Mucosa of rectum (tissue), 2 donors: ENCODE data around the gene SLC6A11.

Experiments
- H3K27ac ChIP-seq, 2 donors: one replicate each; pipeline ENCODE4 v1.7.0; 2013; ENCODE audit warnings: inconsistent platforms in 2 of 2, low read depth in 2 of 2, low read length in 2 of 2
- H3K27me3 ChIP-seq, 2 donors: one replicate each; pipeline ENCODE4 v1.7.0; 2013; ENCODE audit warnings: low read length in 2 of 2; ENCODE audit not compliant: control insufficient read depth in 2 of 2, insufficient read depth in 2 of 2
- H3K36me3 ChIP-seq, 2 donors: one replicate each; pipeline ENCODE4 v1.7.0; 2013; ENCODE audit warnings: low read length in 2 of 2; ENCODE audit not compliant: control insufficient read depth in 2 of 2, insufficient read depth in 2 of 2
- H3K4me1 ChIP-seq, 2 donors: one replicate each; pipeline ENCODE4 v1.7.0; 2013; ENCODE audit warnings: low read length in 2 of 2, mild to moderate bottlenecking in 1 of 2; ENCODE audit not compliant: control insufficient read depth in 2 of 2, insufficient read depth in 2 of 2
- H3K4me3 ChIP-seq, 2 donors: one replicate each; pipeline ENCODE4 v1.7.0; 2013; ENCODE audit warnings: low read length in 2 of 2
- H3K9ac ChIP-seq, 2 donors: one replicate each; pipeline ENCODE4 v1.7.0; 2013; ENCODE audit warnings: low read length in 2 of 2, low read depth in 1 of 2, mild to moderate bottlenecking in 1 of 2
- H3K9me3 ChIP-seq, 2 donors: one replicate each; pipeline ENCODE4 v1.7.0; 2013; ENCODE audit warnings: low read length in 2 of 2; ENCODE audit not compliant: control insufficient read depth in 2 of 2
- donor health status: healthy.
- donor health status: Normal muscosa, but diverticular disease.

The SLC6A11 gene

DNA sequence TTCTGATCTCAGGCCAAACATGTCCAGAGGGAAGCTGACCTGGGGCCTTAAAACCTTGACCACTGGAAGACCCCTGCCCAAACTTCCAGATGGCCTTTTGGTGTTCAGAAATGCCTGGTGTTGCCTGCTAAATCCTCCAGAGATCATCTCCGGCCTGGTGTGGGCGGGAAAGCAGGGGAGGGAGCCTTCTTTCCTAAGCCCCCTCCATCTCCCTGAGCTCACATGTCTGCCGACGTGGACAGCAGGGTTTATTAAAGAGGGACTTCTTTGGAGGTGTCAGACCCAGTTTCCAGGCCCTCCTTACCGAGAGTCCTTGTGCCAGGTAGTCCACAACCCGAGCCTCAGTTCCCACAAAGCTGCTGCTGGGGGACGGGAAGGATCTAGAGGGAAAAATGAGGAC lies 120.7 kb downstream of the SLC6A11 start:
- Histone ChIP-seq H3K4me1 (no peaks in the 10 kb centered on the region), H3K9me3 (no peaks in the 10 kb centered on the region), H3K27ac (no peak overlapping the region)

DNA sequence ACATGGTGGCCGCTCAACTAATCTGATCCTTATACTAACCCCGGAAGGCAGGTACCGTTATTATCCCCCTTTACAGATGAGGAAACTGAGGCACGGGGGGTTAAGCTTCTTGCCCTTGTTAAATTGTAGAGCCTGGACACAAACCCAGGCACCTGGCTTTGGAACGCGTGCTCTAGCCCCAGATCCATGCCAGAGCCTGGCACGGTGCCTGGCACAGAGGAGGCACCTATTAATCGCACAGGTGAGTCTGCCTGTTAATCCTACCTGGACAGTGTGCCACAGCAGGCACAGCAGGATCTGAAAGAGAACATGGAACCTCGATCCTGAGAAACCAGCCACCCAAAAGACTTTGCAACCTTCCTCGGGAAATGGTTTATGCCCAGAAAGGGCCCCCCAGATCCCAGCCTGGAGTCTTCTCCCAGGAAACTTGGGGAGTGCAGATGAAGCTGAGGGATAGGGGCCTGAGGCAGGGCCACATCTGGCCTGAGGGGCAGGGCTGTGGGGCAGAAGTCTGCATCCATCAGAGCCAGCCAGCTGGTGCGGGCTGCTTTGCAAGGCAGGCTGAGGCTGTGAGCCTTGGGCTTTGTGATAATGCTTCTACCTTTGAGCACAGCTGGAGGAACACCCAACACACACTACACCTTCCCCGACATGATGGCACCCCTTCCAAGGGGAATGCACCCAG lies 121.3 kb downstream of the SLC6A11 start:
- no peak overlapping the region for H3K9ac ChIP-seq
- H3K4me3 ChIP-seq = no peak overlapping the region
- no peak overlapping the region for H3K27ac ChIP-seq
- H3K36me3 ChIP-seq = no peaks in the 10 kb centered on the region
- H3K4me1 ChIP-seq = no peaks in the 10 kb centered on the region
- H3K9me3 ChIP-seq = peaks cover 0 to 2% of the 10 kb centered on the region in 2 donors
- no peaks in the 10 kb centered on the region for H3K27me3 ChIP-seq

More for the DNA sequence above, 120.7 kb downstream of the SLC6A11 start:
- Histone ChIP-seq H3K36me3 (no peaks in the 10 kb centered on the region), H3K27me3 (no peaks in the 10 kb centered on the region), H3K9ac (no peak overlapping the region), H3K4me3 (no peak overlapping the region)

DNA sequence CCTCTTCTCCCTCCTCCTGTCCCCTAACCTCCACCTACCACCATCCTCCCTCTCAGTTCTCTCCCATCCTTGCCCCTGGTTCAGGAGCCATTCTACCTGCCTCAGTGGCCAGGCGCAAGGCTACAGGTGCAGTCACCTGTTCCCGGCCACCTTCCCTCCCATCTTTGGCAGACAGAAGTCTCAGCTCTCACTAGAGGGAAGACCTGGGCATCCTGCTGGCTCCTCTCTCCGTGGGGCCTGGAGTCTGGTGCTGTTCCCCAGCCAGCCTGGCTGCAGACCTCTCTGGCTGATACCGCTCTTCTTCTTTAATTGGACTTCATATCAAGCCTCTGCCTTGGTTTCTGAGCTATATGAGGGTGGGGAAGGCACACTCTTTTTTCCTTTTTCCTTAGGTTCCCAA lies 123.5 kb downstream of the SLC6A11 start:
- no peak overlapping the region for H3K4me3 ChIP-seq
- H3K9me3 ChIP-seq = peaks cover 0 to 5% of the 10 kb centered on the region in 2 donors
- H3K27me3 ChIP-seq = no peaks in the 10 kb centered on the region
- H3K4me1 ChIP-seq = no peaks in the 10 kb centered on the region
- no peaks in the 10 kb centered on the region for H3K36me3 ChIP-seq
- no peak overlapping the region for H3K27ac ChIP-seq
- no peak overlapping the region for H3K9ac ChIP-seq

DNA sequence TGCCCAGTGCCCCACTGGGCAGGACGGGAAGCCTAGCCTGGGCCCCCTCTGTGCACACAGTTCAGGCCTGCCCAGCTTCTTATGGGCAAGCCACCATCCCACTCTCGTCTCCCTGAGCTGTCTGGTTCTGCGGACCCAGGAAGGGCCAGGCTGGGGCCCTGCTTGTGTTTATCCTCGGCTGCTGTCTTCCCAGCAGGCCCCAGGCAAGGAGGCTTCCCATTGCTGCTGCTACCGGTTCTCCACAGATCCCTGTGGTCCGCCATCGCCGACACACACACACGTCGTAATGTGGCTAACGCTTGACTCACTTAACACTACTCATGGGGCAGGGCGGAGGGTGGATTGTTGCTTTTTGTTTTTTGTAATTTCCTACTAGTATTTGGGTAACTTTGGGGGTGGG lies 124.1 kb downstream of the SLC6A11 start:
- no peaks in the 10 kb centered on the region for H3K4me1 ChIP-seq
- no peaks in the 10 kb centered on the region for H3K27me3 ChIP-seq
- no peak overlapping the region for H3K27ac ChIP-seq
- H3K4me3 ChIP-seq = no peak overlapping the region
- no peak overlapping the region for H3K9ac ChIP-seq
- H3K9me3 ChIP-seq = peaks cover 0 to 5% of the 10 kb centered on the region in 2 donors
- no peaks in the 10 kb centered on the region for H3K36me3 ChIP-seq

GRCh38 chr3:10941972-10942371 lies 125.9 kb downstream of the SLC6A11 start:
- H3K4me3 ChIP-seq = no peak overlapping the region
- H3K4me1 ChIP-seq = no peaks in the 10 kb centered on the region

DNA sequence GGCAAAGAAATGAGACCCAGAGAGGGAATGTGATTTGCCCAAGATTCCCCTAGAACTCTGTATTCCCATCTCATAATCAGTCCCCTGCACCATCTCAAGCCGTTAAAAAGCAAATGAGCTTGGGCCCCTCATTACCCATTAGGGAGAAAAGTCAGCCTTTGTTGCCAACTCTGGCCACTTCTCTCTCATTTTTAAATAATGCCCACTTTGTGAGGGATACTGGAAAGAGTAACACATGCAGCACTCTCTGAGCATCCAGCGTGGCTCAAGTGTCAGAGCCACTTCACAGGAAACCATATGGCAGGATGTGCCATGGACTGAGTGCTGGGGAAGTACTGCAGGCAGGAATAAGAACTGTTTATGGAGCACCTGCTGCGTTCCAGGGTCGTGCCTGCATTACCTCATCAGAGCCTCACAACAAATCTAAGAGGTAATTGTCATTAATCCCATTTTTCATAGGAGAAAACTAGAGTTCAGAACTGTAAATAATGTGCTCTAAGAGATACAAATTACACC lies 126.7 kb downstream of the SLC6A11 start:
- Histone ChIP-seq H3K4me3 (no peak overlapping the region), H3K36me3 (no peaks in the 10 kb centered on the region), H3K4me1 (no peaks in the 10 kb centered on the region), H3K27ac (no peak overlapping the region), H3K9me3 (peaks cover 0 to 5% of the 10 kb centered on the region in 2 donors), H3K9ac (no peak overlapping the region), H3K27me3 (peaks cover 0 to under 1% of the 10 kb centered on the region in 2 donors)

More at GRCh38 chr3:10941972-10942371, 125.9 kb downstream of the SLC6A11 start:
- Histone ChIP-seq H3K36me3 (no peaks in the 10 kb centered on the region), H3K9me3 (peaks cover 0 to 5% of the 10 kb centered on the region in 2 donors), H3K9ac (no peak overlapping the region), H3K27ac (no peak overlapping the region), H3K27me3 (no peaks in the 10 kb centered on the region)

GRCh38 chr3:10944866-10945265 lies 128.8 kb downstream of the SLC6A11 start:
- Histone ChIP-seq H3K9ac (no peak overlapping the region), H3K4me1 (no peaks in the 10 kb centered on the region), H3K36me3 (no peaks in the 10 kb centered on the region), H3K27me3 (peaks cover 0 to 4% of the 10 kb centered on the region in 2 donors), H3K9me3 (peaks cover 0 to 5% of the 10 kb centered on the region in 2 donors), H3K4me3 (no peak overlapping the region), H3K27ac (no peak overlapping the region)

DNA sequence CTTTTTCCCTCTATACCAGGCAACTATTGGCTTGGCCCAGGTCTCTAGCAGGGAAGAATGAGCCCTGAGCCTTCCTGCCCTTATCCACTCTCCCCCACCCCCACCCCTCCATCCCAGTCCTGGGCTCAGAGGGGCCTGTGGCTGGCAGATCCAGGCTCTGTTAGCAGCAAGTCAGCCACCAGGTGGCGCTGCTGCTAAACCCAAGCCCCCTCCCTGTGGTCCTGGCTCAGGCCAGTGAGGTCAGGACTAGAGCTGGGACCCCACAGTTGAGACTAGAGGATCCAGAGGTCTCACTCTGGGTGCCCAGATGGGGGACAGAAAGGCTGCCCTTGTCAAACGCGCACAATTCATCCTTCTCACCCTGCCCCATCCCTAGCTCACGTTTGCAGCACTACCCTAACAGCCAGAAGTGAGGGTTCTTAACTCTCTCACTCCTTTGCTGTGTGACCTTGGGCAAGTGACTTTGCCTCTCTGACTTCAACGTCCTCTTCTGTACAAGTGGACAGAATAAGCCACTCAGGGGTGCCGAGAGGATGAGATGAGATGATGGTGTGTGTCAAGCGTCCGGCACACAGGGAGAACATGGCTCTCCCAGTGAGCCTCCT lies 129.8 kb downstream of the SLC6A11 start:
- H3K4me1 ChIP-seq = no peaks in the 10 kb centered on the region
- no peak overlapping the region for H3K9ac ChIP-seq
- H3K36me3 ChIP-seq = no peaks in the 10 kb centered on the region
- H3K9me3 ChIP-seq = peaks cover 0 to 5% of the 10 kb centered on the region in 2 donors
- H3K27me3 ChIP-seq = peaks cover 0 to 4% of the 10 kb centered on the region in 2 donors
- no peak overlapping the region for H3K27ac ChIP-seq
- H3K4me3 ChIP-seq = no peak overlapping the region

- peaks cover 0 to 5% of the 10 kb centered on the region in 2 donors for H3K9me3 ChIP-seq
- peaks cover 0 to 4% of the 10 kb centered on the region in 2 donors for H3K27me3 ChIP-seq
- H3K9ac ChIP-seq = no peak overlapping the region
- H3K4me3 ChIP-seq = no peak overlapping the region
- no peaks in the 10 kb centered on the region for H3K36me3 ChIP-seq
- H3K4me1 ChIP-seq = no peaks in the 10 kb centered on the region
- H3K27ac ChIP-seq = no peak overlapping the region
Measured at GRCh38 chr3:10946526-10946925, 130.5 kb downstream of the SLC6A11 start.

DNA sequence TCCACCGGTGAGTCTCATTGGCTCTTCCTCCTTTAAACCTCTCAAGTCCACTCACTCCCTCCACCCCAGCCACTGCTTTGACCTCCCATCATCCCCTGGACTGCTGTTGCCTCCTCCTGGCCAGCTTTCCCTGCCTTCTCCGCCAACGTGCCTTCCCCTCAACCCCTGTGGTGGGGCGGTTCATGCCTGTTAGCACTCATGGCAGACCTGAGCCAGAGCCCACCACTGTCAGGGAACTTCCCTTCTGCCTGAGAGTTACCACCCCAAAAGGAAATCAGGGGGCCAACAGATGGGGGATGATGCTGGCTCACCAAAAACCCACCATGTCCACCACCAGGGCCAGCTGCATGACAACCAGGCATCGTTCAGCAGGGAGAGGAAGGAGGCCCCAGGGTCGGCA lies 132.3 kb downstream of the SLC6A11 start:
- Histone ChIP-seq H3K27ac (no peak overlapping the region), H3K4me1 (no peaks in the 10 kb centered on the region), H3K4me3 (no peak overlapping the region), H3K36me3 (no peaks in the 10 kb centered on the region), H3K9ac (no peak overlapping the region), H3K9me3 (no peaks in the 10 kb centered on the region), H3K27me3 (peaks cover 0 to 4% of the 10 kb centered on the region in 2 donors)
